ENCODE data around the gene PPP4R3B. TPM values are rescaled to one million over a fixed set of nuclear protein-coding genes. Genes with fewer than 3 reads are reported as not detected.

Gene PPP4R3B
- total RNA-seq, 2 experiments from 2014 or later = 42.3 to 68.4 TPM

DNA sequence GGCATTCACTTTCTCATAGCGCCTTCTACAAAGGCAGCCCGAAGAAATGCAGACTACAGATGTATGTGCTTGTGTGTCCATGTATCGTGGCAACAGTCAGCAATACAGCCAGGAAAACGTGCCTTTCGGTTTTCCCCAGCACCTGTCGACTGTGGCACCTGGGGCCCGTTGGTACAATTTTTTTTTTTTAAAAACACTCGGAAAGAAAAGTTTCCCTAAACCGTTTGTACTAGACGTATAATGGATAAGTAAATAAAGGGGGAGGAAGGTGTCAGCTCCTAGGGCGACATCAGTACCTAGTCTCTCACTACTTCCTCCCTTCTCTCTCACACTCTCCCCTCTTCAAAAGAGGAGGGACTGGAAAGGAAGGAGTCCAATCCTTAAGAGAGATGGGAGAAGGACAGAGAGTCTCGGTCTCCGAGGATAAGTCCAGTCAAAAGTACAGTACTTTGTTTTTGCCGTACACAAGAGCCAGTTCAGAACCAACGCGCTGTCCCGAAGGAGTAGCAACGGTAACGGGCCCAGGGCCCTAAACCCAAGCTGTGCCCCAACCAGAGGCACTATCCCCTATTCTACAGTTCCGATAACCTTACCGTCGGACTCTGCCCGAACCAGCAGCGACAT, 759 bp downstream of the PPP4R3B start:
- Histone ChIP-seq H2AFZ (ENCODE audit: low read length) (peak overlapping the region; percentile 57; the same call in 1 of the 2 replicates), H3K79me2 (ENCODE audit: insufficient read depth, low read depth, low read length) (peaks cover 86% of the 10 kb centered on the region), H3K4me3 (ENCODE audit: low read depth, low read length, poor library complexity, severe bottlenecking) (peak overlapping the region; percentile 96), H3K9me3 (ENCODE audit: low read length) (no peaks in the 10 kb centered on the region), H3K4me2 (ENCODE audit: low read length) (peak overlapping the region; percentile 90), H3K9me2 (ENCODE audit: insufficient read depth, low read length) (no peaks in the 10 kb centered on the region), H4K20me1 (ENCODE audit: insufficient read depth, low read length) (peaks cover 40% of the 10 kb centered on the region), H3K36me3 (ENCODE audit: insufficient read depth, low read length) (peaks cover 69% of the 10 kb centered on the region), H3K4me1 (ENCODE audit: insufficient read depth, low read length, poor library complexity, severe bottlenecking) (peaks cover 27% of the 10 kb centered on the region), H3K27ac (ENCODE audit: low read depth, low read length, poor library complexity, severe bottlenecking) (peak overlapping the region; percentile 77)
- DNase-seq (ENCODE audit: low spot score) = peak; percentile 58
- BruUV-seq (replicated peaks) = no TSS peak
- TF ChIP-seq EZH2phosphoT487 (IDR thresholded peaks at IDR 0.05; ENCODE audit: borderline replicate concordance, low read depth, low read length) = no peak
- TF ChIP-seq, protein P1, sequence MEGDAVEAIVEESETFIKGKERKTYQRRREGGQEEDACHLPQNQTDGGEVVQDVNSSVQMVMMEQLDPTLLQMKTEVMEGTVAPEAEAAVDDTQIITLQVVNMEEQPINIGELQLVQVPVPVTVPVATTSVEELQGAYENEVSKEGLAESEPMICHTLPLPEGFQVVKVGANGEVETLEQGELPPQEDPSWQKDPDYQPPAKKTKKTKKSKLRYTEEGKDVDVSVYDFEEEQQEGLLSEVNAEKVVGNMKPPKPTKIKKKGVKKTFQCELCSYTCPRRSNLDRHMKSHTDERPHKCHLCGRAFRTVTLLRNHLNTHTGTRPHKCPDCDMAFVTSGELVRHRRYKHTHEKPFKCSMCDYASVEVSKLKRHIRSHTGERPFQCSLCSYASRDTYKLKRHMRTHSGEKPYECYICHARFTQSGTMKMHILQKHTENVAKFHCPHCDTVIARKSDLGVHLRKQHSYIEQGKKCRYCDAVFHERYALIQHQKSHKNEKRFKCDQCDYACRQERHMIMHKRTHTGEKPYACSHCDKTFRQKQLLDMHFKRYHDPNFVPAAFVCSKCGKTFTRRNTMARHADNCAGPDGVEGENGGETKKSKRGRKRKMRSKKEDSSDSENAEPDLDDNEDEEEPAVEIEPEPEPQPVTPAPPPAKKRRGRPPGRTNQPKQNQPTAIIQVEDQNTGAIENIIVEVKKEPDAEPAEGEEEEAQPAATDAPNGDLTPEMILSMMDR (conservative IDR thresholded peaks at IDR 0.05; ENCODE audit: low read length) = no peak
- ChIA-PET POLR2A (no interaction called here), CTCF (ENCODE audit: unreplicated experiment) (no interaction called here)
- intact Hi-C loops (cut with micrococcal nuclease; ENCODE audit: unreplicated experiment) = loop anchor here (1.0 to 2.0 kb wide), 2 partner anchors 198 to 347 kb away; partner anchors contain the start of genes CCDC88A and MTIF2

DNA sequence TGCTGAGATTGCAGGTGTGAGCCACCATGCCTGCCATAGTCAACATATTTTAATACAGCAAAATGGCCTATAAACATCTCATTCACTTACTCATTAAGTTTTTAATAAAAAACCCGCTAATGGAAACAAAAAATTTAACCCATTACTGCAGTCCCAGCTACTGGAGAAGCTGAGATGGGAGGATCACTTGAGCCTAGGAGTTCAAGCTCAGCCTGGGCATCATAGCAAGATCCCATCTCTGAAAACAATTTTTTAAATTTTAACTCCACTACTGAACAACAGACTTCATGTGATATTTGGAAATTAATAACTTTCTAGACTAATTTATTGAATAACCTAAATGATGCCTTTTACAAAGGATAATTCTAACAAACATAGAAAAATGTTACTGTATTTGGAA, 5.4 kb downstream of the PPP4R3B start:
- ChIA-PET CTCF (ENCODE audit: unreplicated experiment) (no interaction called here), POLR2A (interaction anchor here (0.7 to 1.0 kb wide), 3 partner anchors 13 to 171 kb away, joined by 3 to 5 read pairs (median 3); no protein-coding TSS in a partner anchor)
- Histone ChIP-seq H3K4me1 (ENCODE audit: insufficient read depth, low read length, poor library complexity, severe bottlenecking) (peaks cover 11% of the 10 kb centered on the region), H2AFZ (ENCODE audit: low read length) (no peak overlapping the region), H4K20me1 (ENCODE audit: insufficient read depth, low read length) (peaks cover 33% of the 10 kb centered on the region), H3K4me2 (ENCODE audit: low read length) (no peak overlapping the region), H3K9me2 (ENCODE audit: insufficient read depth, low read length) (no peaks in the 10 kb centered on the region), H3K4me3 (ENCODE audit: low read depth, low read length, poor library complexity, severe bottlenecking) (no peak overlapping the region), H3K36me3 (ENCODE audit: insufficient read depth, low read length) (peaks cover 65% of the 10 kb centered on the region), H3K9me3 (ENCODE audit: low read length) (no peaks in the 10 kb centered on the region), H3K27ac (ENCODE audit: low read depth, low read length, poor library complexity, severe bottlenecking) (no peak overlapping the region), H3K79me2 (ENCODE audit: insufficient read depth, low read depth, low read length) (peaks cover 80% of the 10 kb centered on the region)
- intact Hi-C loops (cut with micrococcal nuclease; ENCODE audit: unreplicated experiment) = no loop called here
- no TSS peak for BruUV-seq (replicated peaks)
- DNase-seq (ENCODE audit: low spot score) = no peak
- TF ChIP-seq, protein P1 (conservative IDR thresholded peaks at IDR 0.05; ENCODE audit: low read length) = no peak
- no peak for TF ChIP-seq EZH2phosphoT487 (IDR thresholded peaks at IDR 0.05; ENCODE audit: borderline replicate concordance, low read depth, low read length)

All from OCI-LY7 (cell line).